Left colon (tissue), 2 donors: ENCODE results near the gene CCDC81. TPM values are rescaled to one million over a fixed set of nuclear protein-coding genes. Genes with fewer than 3 reads are reported as not detected.
"Not testable (repeated sequence)": the region's sequence is repeated elsewhere in the genome, so short reads cannot be mapped to it uniquely, and the experiment has no call there.

ENCODE experiments used
- ATAC-seq: fragments of 200-7000 bp; cut with Tn5 transposase; one replicate; pipeline ENCODE4 v1.9.1; 2020; ENCODE audit warnings: mild to moderate bottlenecking, moderate library complexity
- DNase-seq, 2 donors: peaks; one replicate each; pipeline ENCODE4 v3.0.0-alpha.2; 2020
- intact Hi-C, 2 donors: fragments of 100-400 bp; cut with DNase I in 1 of 2; cut with micrococcal nuclease in 1 of 2; formaldehyde crosslinking; loops; one replicate each; pipeline versions ENCODE4 v1.11.2 to v1.14.0; 2022; cut with DNase I, micrococcal nuclease
- total RNA-seq, 2 donors: library from RNA; stranded (reverse); fragmentation: NEBNext Ultra II Directional; extraction: Animal tissue kit (Norgen Biotek cat#: 25700); gene quantifications; one replicate each; pipeline ENCODE4 v1.2.1, GENCODE V29; 2021
- donor health status: DM: no; HTN: no; CAD: no.
- donor health status: DM: yes; HTN: yes; CAD: no.

CCDC81 gene
- total RNA-seq, 2 donors from 2014 or later = 0.25 to 0.37 TPM

DNA sequence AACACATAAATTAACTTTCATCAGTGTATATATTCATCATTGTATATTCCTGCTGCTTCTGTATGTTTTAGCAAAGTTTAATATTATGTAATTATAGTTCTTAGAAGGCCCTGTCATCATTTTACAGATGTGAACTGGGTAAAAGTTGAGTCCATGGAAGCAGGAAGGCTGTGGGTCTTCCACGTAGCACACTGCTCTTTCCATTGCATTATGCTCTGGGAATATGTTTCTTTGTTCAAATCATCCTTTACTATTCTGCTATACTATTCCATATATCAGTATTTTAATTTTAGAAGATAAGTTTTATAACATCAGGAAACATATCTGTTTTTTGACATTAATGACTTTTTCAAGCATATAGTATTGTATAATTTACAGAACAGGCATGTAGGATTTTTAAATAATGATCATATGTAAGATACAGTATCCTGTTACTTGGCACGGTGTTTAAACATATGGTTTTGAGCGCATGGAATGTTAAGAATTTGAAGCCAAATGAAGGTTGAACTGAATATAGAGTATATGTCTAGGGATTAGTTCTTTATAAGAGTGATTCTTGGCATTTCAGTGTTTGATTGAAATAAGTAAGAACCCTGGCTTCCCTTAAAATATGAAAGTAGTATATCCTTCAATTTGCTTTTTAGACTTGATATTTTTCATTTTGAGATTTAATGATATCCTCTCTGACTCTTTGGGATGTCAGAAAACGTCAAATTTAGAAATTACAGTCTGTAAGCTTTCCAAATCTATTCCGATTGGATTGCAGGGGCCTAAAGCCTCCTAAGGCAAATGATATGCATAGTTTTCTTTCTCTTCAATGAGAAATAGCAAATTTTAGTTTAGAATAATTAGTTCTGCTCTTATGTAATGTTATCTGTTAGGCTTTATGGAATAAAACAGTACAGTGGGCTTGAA lies 8.6 kb downstream of the CCDC81 start:
- intact Hi-C loops = no loop called here
- ATAC-seq = no peak
- no peak for DNase-seq

DNA sequence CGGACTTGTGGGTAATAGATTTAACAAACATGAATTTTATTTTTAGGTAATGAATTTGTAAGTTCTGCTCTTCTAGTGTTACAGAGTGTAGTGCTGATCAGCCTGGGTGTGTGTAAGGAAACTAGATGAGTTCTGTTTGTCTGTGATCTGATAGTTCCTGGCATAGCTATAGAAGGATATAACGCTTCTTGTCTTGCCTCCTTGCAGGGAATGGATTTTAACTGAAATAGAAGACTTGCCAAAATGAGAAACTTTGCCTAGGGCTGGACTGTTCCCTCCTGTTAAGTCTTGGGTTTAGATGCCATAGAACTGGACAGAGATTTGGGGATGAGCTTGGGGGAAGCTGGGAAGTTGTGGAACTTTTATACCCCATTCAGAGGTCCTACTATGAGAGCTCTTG lies 11.6 kb downstream of the CCDC81 start:
- DNase-seq = no peak

DNA sequence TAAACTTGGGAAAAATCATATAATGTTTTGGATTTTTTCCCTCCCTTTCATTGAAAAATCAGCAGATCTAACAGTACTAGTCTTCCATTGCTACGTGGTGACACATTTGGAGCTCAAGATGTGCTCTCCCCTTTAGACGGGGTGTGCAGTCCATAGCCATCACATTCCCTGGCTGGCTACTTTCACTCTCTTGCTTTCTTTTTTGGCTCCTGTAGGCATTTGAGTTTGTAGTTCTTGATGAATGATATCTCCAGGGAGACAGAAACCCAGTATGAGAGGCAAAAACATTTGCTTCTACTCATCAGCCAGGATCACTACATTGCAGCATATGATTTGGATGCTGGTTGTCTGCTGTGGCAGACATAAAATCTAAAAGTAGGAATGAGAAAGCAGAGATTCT lies 12.1 kb downstream of the CCDC81 start:
- intact Hi-C loops = no loop called here
- ATAC-seq = no peak
- DNase-seq = no peak

More for the DNA sequence above, 11.6 kb downstream of the CCDC81 start:
- intact Hi-C loops = no loop called here
- ATAC-seq = no peak

GRCh38 chr11:86388198-86388597 lies 13.5 kb downstream of the CCDC81 start:
- intact Hi-C loops = no loop called here
- ATAC-seq (peak; percentile 73), DNase-seq (no peak)

GRCh38 chr11:86390487-86390886 lies 15.8 kb downstream of the CCDC81 start:
- intact Hi-C loops = no loop called here
- DNase-seq = no peak
- ATAC-seq = no peak

GRCh38 chr11:86395061-86395551 lies 20.4 kb downstream of the CCDC81 start:
- intact Hi-C loops = no loop called here
- DNase-seq (no peak), ATAC-seq (no peak)

DNA sequence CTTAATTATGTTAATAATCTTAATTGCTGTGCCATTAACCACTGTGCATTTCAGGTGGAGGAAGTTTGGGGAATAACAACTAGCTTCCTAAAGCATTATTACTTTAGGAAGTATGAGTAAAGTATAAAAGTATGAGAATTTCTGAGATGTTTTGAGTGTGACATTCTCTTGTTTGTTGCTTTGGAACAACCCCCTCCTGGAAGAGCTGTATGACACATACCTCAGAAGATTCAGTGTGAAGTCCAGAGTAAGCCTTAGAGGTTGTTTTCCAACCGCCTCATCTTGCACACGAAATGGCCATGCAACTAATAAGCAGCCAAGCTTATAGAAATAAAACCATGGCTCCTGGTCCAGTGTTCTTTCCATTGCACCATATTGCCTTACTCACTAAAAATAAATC lies 21.7 kb downstream of the CCDC81 start:
- ATAC-seq (no peak), DNase-seq (no peak)
- intact Hi-C loops = no loop called here

DNA sequence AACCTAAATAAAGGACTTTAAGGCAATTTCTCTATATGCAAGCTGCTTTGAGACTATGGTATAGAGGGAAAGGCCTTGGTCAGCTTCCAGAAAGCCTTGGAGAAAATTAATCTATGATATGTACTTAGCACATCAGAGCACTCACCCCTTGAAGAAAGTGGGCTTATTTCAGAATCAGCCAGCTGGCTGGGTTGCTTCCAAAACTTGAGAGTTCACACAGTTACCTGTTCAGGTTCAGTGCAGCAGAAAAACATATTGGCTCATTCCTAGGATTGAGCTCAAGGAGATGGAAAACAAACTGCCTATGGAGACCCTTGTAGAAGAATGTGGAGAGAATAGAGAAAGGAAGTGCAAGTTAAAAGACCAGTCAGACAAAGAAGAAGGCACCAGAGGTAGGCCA lies 22.7 kb downstream of the CCDC81 start:
- ATAC-seq (no peak), DNase-seq (no peak)
- intact Hi-C loops = no loop called here

- ATAC-seq (no peak), DNase-seq (no peak)
- intact Hi-C loops = no loop called here
These were observed 23.4 kb downstream of the CCDC81 start for GRCh38 chr11:86398106-86398505.

GRCh38 chr11:86403458-86403857 lies 28.8 kb downstream of the CCDC81 start:
- DNase-seq = no peak
- no peak for ATAC-seq
- intact Hi-C loops = no loop called here

DNA sequence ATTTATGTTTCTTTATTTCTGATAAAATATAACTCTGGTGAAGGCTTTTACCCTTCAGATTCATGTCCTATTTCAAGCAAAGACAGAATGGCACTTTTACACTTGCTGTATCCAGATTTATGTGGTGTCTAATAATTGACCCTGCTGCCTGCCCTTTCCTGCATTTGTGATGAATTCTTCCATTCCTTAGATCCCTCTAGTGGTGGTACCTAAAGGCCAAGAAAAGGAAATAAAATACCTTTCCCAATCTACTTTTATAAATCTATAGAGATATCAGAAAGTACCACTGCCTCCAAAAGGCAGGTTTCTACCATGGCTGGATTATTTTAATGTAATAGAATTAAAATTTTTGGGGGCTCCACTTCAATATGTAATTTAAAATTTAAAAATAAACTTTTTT lies 34.2 kb downstream of the CCDC81 start:
- intact Hi-C loops = no loop called here
- no peak for DNase-seq
- no peak for ATAC-seq

DNA sequence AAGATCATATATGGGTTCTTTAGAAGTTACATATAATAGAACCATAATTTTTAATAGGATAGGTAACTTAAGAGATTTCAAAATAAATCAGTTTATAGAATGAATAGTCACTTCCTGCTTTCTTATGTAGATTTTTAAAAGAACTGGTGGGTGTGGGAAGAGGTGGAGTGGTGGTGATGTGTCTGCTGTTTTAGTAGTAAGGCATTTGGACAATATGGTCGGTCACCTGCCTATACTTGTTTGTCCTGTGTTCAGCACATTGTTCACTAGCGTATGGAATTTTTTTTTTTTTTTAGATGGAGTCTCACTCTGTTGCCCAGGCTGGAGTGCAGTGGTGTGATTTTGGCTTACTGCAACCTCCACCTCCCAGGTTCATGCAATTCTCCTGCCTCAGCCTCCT lies 39.3 kb downstream of the CCDC81 start:
- DNase-seq = no peak
- intact Hi-C loops = no loop called here
- no peak for ATAC-seq

DNA sequence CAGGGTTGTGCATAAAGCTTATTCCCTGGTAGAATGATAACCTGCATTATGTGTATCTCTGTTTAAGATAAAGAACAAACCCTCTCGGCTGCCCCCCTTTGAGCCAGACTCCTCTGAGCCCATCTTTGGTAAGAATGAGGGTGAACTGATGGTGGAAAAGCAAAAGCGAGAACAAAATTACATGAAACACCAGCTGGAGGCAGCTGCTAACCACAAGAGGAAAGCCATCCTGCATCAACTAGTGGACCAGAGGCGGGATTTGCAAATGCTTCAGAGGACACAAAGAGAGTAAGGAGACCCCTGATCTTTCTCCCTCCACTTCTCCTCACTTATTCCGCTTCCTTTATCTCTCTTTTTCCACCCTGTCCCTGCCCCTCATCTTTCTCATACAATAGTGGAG lies 40.3 kb downstream of the CCDC81 start:
- ATAC-seq = no peak
- intact Hi-C loops = no loop called here
- DNase-seq = no peak

DNA sequence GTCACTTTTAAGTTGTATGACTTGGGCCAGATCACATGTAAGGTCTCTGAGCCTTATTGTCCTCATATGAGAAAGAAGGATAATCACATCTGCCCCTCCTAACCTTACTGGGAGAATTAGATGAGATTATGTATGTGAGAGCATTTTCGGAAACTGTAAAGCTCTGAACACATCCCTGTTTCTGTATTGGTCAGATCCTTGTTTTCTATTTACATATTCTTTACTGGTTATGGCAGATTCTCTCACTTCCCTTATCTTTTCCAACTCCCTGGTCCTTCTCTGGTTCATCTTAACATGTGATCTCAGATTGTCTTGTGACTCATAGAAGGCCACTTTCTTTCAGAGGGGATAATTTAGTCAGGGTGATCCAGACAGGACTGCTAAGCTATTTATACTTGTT lies 41.8 kb downstream of the CCDC81 start:
- DNase-seq (no peak), ATAC-seq (no peak)
- intact Hi-C loops = no loop called here

- DNase-seq, ATAC-seq, intact Hi-C loops: not testable (repeated sequence)
These were observed 42.3 kb downstream of the CCDC81 start for GRCh38 chr11:86416951-86417350.

- intact Hi-C loops = no loop called here
- ATAC-seq (no peak), DNase-seq (no peak)
These were observed 43.4 kb downstream of the CCDC81 start for GRCh38 chr11:86418106-86418505.

DNA sequence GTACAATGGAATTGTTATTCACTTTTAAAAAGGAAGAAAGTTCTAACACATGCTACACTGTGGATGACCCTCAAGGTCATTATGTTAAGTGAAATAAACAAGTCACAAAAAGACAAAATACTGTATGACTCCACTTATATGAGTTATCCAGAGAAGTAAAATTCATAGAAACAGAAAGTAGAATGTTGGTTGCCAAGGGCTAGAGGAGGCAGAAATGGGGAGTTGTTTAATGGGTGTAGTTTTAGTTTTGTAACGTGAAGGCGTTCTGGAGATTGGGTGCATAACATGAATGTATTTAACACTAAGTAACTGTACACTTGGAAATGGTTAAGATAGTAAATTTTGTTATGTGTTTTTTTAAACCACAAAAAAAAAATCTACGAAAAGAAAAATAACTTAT lies 43.8 kb downstream of the CCDC81 start:
- ATAC-seq (no peak), DNase-seq (no peak)
- intact Hi-C loops = no loop called here

GRCh38 chr11:86418917-86419316 lies 44.2 kb downstream of the CCDC81 start:
- ATAC-seq (no peak), DNase-seq (no peak)
- intact Hi-C loops = no loop called here

- no peak for ATAC-seq
- intact Hi-C loops = no loop called here
- no peak for DNase-seq
These were observed 47.3 kb downstream of the CCDC81 start for GRCh38 chr11:86421946-86422345.

DNA sequence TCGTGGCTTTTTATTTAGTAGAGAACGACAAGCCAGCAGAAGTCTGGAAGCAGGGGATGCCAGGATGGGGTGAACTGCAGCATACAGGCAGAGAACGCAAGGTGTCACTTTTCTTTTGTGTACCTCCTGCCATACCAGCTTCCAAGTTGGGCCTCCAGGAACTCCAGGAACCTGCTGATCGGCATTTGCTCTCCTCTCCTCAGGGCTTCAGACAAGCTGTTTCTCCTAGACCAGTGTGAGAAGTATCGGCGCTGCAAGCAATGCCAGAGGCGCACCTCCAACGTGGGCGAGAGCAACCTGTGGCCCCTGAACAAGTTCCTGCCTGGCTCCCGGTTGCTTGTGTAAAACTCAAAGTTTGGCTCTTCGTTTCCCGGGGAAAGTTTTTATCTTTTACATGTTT lies 47.7 kb downstream of the CCDC81 start:
- intact Hi-C loops = no loop called here
- ATAC-seq = no peak
- DNase-seq = no peak

GRCh38 chr11:86423488-86423887 lies 48.8 kb downstream of the CCDC81 start:
- ATAC-seq, intact Hi-C loops, DNase-seq: not testable (repeated sequence)
